Activated CD4-positive, alpha-beta T cell treated with anti-CD3 and anti-CD28 coated beads for 24 hours (primary cell): ENCODE results near the gene NRG3.

Source experiments
- DNase-seq, 2 donors: peaks; one replicate each; pipeline ENCODE4 v3.0.0-alpha.2; 2020; ENCODE audit warnings: low read depth in 2 of 2

The NRG3 gene

DNA sequence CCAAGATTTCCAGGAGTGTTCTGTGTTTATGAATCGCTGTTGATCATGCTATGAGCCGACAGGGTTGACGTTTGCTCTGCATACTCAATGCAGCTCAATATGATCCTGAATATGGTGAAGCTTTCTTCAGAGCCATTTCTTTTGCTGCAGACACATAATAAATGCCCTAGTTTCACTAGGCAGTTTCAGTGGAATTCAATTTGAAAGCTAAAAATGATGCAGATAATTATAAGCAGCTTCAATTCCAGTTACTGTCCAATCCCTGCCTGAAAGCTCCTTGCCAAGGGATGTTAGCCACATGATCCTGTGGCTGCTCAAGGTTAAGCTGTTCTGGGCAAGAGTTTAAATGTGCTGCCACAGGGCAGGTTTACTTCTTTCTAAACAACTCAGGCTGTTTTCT is 805.6 kb downstream of the NRG3 start:
- no peak for DNase-seq

DNA sequence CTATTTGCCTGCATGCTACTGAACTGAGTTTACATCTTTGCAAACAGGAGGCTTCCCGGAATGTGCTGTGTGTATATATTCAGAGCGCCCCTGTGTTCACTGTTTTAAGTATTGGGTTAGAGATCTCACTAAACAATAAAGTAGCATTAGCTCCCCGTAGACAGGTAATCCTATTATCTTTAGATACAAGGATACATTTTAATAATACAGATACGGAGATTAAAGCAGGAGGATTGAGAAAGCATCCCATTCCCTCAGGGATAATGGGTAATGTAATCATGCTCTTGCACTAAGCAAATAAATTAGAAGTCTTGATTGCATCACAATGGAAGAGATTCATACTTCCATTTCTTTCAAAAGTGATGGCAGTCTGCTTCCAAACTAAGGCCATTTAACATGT is 809.0 kb downstream of the NRG3 start:
- DNase-seq, result no peak

DNA sequence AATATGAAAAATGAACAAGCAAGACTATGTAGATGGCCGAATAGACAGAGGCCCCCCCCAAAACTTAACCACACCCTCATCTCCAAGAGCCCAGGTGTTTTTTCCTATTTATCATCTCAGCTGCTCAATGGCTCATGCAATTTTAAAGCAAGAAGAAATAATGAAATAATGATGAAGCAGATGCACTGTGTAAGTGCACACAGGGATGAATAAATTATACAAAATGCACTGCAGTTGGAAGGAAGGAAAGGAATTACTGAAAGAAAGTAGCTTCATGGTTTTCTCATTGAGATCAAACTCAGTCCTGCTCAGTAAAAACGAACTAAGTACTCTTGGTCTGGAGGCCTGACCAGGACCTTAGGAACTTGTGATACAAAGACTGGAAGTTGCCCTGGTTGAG is 810.1 kb downstream of the NRG3 start:
- DNase-seq, result no peak

DNA sequence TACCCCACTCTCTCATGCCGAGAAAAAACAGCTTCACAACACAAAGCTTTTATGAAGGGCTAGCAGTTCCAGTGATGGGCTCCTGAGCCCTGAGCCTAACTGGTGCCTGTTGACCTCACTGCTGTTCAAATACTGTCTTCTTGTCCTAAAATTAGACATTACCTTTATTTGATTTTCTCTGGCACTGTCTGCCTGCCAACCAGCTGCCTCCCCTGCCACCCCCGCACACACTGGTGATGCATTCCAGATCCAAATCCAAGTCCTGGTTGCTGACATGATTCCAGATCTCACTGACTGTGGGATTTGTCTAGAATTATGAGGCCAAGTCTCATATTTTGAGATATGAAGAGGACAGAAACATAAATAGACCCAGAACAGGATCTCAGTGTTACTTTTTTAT is 816.2 kb downstream of the NRG3 start:
- no peak for DNase-seq

DNA sequence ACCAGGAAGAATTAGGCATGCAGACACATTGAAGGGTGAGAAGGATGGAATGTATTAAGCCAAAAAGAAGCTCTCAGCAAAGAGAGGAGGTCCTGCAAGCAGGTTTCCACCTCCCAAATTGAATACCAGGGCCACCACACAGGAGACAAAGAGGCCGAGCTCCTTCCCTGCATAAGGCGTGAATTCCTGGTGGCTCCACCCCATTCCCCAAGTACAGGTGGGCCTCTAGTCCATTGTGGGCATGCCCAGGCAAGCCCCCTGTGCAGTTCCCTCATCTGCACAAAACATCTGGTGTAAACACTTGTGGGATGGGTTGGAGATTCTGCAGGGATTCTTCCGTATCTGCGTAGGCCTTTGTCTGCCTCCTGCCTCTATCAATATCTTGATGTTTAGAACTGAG is 817.5 kb downstream of the NRG3 start:
- no peak for DNase-seq

DNA sequence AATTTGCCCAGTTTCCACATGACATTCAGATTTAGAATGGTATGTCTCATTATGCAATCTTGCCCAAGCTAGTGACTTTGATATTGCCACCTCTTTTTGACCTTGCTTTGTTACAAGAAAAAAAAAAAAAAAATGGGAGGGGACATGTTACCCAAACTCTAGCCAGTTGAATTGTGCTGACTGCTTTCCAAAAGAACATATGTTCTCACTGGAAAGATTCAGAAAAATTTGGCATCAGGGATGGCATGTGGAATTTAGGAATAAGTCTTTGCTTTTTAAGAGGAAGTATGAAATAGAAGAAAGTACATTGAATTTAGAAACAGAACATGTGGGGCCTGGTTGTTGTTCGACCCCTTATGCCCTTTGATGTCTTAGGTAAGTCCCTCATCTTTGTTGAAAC is 846.8 kb downstream of the NRG3 start:
- DNase-seq, result no peak

DNA sequence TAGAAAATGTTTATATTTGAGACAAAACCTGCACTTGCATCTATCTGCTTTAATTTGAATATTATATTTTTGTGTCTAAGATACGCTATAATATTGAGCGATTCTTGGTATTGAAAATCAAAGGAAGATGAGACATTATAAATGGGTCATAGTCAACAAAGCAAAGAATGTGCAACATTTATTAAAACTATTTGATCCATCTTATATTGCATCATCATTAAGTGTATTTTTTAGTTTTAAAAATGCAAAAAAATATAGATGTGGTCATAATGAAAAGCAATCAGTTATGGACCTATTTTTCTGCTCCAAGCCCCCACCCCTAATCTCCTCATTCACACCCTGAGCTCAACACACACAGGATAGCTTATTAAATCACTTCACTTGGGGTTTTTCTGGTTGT is 847.3 kb downstream of the NRG3 start:
- DNase-seq, result no peak

DNA sequence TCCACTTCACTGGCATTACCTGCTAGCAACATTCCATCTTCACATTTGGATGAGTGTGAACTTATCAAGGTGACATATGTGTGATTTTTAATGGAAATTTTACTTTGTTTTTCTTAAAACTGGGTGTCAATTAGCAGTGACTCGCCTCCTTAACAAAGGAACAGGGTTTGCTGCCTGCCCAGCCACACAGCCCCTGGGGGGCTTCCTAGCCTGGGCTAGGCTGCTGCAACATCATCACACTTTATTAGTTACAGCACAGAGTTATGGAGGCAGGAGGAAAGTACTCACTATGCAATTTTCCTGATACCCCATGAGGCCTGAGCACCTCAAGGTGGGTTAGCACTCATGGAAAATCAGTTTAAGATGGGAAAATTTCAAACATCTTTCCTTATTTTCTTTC is 861.3 kb downstream of the NRG3 start:
- DNase-seq, result no peak

DNA sequence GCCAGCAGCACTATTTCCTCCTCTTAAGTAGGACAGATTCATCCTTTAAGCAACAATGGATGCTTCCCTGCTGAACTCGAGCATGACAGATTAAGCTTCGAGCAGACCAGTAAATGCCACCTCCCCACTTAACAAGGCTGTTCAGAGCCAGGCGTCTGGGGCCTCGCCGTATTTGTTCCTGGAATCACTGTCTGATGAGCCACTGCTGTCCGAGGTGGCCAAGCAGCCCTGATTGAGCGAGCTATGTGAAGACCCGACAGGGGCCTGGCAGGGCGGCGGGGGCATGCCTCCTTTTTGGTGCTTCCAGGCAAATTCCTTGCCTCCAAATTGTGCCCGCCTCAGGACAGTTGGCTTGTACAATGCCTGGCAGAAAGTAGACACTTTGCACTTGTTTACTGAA is 862.6 kb downstream of the NRG3 start:
- no peak for DNase-seq

DNA sequence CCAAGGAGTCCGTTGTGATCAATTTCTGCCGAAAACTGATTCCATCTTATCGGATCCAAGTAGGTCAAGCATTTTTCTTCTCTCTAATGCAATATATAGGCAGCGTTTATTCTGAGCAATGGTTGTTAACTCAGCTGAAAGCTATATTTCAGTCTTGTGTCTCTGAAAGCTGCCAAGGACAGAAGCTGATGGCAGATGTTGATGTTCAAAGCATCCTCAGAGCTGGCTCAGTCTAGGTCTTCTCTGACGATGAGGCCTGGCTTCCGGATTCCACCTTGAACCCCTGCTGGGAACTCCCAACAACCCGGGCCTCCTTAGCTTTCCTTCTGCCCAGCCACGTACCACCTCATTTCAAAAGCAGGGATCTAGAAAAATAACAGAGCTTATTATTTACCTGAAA is 863.6 kb downstream of the NRG3 start:
- DNase-seq, result no peak

DNA sequence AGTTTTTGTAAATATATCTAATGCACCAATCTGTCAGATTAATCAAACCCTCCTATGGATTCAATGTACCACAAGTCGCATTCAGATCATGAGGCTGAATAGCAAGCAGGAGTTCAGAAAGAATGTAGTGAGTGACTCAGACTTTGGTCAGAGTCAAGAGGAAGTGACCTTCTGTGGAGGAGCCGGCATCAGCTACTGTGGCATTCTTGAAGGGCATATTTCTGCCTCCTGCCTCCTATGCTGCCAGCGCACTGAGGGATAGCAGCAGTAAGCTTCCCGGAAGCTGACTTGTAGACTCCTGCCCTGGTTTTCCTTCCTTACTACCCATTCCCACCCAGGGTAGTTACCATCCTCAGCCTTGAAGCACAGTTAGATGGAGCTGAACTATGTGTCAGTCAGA is 867.5 kb downstream of the NRG3 start:
- DNase-seq, result no peak

DNA sequence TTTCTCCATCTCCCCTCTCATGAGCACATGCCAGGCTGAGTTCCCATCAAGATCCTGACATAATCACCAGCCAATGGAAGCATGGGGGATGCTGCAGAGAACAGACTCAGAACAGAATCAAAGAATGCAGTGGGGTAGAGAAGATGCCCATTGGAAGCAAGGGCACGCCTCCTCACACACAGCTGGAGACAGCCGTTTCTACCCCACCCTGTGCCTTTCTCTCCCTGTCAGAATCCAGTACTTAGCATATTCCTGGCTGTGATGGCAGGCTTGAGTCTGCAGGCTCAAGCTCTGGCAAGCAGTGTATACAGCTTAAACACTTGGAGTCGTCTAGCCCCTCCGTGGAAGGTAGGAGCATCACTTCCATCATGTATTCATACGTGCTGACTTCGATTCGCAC is 867.9 kb downstream of the NRG3 start:
- DNase-seq, result no peak

DNA sequence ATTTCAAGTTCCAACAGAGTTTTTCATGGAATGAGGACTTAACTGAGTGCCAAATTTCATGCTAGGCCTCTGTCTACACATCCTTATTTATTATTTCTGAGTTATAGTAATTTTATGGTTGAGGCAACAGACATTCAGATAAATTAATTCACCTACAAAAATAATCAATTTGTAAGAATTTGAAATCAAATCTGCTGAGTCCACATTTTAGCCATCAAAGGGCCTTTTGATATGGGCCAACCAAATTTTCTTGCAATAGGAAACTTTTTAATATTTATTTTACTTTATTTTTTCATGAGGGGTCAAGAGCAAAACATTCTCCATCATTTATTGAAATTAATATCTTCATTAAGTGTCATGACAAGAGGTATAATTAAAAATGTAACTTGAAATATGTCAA is 875.5 kb downstream of the NRG3 start:
- no peak for DNase-seq

DNA sequence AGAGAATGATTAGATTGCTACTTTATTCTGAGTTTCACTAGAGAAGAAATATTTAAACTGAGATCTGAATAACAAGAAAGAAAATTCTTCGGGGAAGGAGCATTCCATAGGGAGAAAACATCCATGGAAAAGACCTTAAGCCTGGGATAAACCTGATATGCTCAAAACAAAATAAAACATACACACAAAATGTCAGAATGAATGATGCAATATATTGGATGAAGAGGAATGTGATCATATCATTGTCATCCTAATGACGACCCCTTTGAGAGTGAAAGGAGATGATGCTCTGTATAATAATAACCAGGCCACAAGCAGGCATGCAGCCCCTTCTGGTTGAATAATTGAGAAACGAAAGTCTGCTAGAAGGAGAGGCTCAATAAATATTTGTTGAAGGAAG is 882.4 kb downstream of the NRG3 start:
- no peak for DNase-seq

DNA sequence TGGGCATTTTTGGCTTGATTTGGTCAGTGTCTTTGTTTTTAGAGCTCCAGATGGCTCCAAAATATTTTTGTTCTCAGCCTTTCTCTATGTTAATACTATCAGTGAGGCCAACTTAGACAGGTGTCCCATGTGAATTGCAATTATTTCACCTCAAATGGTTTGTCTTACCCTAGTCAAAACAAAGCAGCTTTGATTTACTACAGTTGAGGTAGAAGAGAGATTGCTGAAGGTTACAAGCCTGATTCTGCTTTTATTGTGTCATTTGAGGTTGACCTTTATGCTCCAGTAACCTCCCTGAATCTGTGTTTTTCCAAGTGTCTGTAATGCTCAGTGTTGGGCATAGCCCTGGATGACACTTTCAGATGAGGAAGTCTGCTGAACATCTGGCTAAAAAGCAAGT is 882.9 kb downstream of the NRG3 start:
- DNase-seq, result no peak

DNA sequence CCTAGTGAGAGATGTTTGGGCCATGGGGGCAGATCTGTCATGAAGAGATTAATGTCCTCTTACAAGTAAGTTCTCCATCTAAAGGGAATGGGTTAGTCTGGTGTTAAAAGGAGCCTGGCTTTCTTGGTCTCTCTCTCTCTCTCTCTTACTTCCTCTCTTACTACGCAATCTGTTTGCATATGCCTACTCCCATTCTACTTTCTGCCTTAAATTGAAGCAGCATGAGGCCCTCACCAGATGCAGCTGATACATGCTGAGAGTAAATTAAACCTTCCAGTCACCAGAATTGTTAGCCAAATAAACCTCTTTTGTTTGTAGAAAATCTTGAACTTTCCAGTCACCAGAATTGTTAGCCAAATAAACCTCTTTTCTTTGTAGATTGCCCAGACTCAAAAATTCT is 884.1 kb downstream of the NRG3 start:
- no peak for DNase-seq

DNA sequence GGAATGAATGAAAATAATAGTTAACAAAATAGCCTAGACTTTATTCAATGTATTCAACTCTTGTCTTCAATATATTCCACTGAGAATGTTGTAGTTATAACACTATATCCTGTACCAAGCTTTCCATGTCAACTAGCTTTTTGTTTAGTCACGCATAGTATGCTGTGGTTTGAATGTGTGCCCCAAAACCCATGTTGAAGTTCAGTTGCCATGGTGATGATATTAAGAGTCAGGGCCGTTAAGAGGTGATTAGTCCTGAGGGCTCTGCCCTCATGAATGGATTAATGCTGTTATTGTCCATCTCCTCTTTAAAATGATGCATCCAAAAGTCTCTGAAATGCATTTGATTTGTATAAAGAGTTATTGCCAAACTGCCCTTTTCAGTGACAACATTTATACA is 887.6 kb downstream of the NRG3 start:
- DNase-seq, result no peak

DNA sequence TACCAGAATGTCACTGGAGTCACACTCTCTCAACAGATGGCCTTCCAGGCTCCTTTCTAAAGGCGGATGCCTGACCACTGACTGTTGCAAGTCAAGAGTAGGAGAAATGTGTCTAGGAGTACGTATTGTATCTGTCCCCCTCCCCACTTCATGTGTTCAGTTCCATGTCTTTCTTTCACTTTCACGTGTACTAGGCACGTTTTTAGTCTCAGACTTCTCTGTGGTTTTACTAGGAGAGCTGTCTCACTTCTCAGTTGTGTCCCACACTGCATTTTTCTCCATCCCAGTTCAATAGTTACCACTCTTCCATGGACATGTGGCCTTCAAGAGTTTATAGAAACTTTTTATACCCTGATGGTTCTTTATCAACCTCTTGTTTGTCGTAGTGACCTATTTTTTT is 893.0 kb downstream of the NRG3 start:
- no peak for DNase-seq

DNA sequence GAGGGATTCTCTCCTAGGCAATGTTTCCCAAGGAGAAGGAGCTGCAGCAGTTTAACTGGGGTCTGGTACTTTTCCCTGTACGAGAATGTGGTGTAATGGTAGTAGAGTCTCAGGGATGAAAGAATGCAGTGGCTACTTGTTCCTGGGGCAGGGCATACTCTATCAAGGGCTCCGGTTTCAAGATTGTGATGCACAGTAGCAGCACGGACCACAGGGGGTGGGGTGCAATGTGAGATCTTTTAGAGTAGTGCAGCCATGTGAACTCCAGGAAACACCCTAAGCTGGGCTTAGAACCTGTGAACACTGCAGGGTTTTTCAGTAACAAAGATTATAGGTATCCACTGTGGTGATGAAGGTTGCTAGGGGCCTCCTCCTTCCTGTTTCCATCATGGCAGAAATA is 903.9 kb downstream of the NRG3 start:
- DNase-seq, result no peak

DNA sequence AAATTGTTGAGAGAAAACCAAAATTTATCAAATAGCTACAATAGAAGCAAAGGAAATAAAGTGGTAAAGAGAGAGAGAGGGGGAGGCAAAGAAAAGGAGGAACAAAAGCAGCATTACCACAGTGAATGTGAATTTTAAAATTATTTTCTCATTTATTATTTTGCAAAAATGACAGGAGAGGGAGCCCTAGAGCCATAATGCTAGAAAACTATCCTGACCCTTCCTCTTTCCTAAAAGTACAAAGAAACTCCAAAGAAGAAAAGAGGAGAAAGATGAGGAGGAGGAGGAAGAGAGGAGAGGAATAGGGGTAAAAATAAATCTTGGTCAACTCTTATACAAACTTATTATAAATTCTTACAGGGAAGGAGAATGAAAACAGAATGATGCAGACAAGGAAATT is 921.5 kb downstream of the NRG3 start:
- no peak for DNase-seq

DNA sequence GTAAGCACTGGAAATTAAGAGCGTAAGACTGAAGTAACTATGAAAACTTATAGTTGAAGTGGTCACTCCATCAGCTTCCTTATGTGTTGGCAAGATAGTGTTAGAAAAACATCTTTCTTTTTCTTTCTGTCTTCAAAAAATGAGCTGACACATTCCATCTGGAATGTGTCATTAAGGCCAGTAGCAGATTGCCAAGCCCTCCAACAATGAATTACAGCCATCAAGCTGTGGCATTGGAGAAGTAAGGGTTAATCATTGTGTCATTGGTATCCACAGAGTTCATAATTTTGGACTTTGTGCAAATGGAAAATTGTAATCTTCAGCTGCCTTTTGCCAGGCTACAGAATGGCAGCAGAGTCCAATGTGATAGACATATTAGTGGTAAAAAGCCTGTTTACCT is 926.3 kb downstream of the NRG3 start:
- DNase-seq, result no peak

DNA sequence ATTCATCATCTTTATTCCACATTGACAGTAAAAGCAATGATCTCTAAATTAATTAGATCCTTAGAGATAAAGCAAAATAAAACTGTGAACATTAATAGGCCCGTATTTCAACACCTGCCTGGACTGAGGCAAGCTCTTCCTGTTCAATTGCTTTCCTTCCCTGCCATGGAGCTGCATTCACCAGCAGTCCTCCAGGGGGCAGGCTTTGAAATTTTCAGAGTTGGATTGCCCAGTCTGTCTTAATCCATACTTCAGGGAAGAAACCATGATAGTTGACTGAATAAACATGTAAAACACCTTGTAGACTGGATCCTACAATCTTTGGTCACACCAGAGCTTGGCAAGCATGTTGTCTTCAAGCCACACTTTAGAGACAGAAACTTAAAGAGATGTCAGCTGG is 936.6 kb downstream of the NRG3 start:
- DNase-seq, result no peak

DNA sequence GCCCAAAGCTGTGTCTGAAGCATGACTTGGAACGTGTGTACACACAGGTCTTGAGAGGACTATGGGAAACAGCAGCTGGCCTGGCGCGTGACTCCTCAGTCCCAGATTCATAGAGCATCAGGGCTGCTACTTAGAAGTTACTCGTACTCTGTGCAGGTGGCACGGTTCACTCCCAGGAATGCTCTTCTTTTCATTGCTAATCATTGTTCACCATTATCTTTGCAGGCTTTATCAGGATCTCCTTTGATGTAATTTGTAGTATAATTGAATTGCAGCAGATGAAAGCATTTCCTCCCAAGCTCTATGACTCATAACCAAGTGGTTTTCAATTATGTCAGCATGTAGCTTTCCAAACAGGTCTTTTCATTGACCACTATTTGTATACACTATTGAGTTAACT is 938.9 kb downstream of the NRG3 start:
- DNase-seq, result no peak

DNA sequence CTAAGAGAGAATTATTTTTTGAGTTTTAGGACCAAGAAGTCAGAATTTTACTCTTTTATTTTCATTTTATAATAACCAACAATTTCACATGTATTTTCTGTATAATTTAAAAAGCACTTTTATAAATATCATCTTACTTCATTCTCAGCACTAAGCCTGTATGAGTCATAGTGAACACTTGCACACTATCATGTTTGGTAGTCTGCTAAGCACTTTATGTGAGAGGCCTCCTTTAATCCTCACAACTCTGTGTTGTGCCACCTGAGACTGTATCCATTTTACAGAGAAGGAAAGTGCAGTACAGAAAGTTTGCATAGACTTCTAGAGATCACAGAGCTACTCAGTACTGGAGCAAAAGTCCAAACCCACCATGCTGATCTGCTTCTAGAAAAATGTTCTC is 939.6 kb downstream of the NRG3 start:
- no peak for DNase-seq

DNA sequence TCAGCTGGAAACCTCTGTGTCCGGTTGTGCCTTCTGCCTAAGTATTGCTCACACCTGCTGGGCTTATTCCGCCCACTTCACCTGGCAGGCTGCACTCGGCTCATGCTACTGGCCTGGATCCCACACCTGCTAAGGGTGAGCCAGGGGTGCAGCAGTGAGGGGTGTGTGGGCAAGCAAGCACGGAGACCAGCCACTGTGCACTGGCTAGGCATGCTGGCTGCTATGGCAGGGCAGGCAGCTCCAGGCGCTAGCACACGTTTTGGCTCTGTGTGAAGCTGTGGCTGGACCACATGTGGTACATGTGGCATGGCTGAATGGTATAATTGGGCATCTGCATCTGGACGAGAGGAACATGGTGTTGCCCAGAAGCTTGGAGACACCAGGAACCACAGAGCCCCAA is 940.7 kb downstream of the NRG3 start:
- DNase-seq, result no peak
